HG02610 (cell line): ENCODE measurements around the gene GUCY1A2.
"Not testable (repeated sequence)": the region's sequence is repeated elsewhere in the genome, so short reads cannot be mapped to it uniquely, and the experiment has no call there.

Experiments
- ATAC-seq: cut with Tn5 transposase; IDR thresholded peaks from one replicate; pipeline ENCODE4 v1.9.1; 2021; ENCODE audit warnings: mild to moderate bottlenecking, moderate library complexity; ENCODE audit not compliant: unreplicated experiment

Gene GUCY1A2

DNA sequence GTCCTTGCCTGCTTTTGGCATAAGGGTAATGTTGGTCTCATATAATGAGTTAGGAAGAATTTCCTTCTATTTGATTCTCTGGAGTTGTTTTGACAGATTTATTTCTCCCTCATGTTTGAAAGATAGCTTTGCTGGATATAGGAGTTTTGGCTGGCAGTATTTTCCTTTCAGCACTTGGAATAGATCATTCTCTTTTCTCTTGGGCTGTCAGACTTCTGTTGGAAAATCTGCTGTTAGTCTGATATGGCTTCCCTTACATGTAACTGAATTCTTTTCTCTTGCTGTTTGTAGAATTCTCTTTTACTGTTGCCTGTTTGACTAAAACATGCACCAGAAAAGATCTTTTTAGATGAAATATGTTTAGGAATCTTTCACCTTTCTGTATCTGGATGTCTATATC, 165.5 kb downstream of the GUCY1A2 start:
- no peak for ATAC-seq

DNA sequence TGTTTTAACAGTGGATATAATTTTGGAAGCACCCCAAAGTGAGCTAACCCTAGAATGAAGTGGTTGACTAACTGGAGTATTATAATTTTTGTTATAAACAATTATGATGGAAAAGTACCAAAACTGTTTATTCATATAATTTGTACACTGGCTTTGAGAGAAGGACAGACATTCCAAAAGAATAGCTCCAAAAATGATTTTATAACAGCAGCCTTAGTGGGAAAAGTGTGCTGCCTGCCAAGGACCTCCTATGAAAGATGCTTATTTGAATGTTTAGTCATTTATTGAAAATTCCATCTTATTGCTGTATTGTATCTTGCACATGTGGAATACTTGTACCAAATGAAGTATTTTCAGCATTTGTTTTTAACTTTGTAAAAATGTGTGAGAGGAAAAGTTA, 169.8 kb downstream of the GUCY1A2 start:
- no peak for ATAC-seq

DNA sequence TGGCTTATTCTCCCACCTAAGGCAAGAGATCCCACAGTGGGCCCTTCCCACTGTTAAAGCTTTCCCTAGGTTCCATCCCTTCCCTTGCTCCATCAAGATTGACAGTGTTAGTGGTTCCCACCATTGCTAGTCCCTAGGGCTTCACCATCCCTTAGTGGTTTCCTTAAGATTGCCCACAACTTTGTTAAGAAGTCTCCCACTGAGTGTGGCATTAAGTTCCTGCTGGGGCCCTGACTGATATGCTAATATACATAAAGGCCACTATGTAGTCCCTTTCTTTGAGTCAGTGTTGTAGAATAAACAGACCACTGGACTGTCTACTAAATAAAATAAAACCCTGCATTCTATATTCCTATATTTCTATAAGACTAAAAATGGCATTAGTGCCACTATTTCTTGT, 176.1 kb downstream of the GUCY1A2 start:
- ATAC-seq: no peak

DNA sequence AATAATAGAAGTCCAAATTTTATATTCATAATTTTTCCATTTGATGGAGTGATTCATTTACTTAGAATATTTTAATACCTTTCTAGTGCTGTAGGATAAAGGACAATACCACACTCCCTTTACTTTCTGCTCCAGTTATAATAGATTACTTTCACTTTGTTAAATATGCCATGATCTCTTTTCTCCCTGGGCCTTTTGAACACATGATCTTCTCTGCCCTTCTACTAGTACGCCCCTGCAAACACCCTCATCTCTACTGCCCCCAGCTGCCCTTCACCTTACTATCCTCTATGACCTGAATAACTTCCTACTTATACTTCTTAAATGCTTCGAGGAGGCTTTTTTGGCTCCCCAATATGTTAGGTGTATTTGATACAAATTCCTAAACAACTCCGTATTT, 177.3 kb downstream of the GUCY1A2 start:
- ATAC-seq: no peak

DNA sequence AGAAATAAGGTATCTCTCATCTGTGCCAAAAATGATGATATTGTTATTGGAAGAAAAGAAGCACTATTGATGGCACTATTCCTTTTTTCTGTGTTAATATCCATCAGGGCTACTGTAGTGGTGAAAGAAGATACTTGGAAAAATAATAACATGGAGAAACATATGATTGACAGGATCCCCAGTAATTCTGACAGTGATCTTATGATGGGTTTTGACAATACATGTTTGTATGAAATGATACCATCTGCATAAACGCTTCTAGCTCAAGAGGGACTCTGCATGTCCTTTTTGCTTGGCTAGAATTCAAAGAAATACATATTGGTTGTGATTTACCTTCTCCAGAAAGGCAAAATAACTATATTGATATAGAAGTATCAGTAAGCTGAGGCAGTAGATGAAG, 178.1 kb downstream of the GUCY1A2 start:
- no peak for ATAC-seq

DNA sequence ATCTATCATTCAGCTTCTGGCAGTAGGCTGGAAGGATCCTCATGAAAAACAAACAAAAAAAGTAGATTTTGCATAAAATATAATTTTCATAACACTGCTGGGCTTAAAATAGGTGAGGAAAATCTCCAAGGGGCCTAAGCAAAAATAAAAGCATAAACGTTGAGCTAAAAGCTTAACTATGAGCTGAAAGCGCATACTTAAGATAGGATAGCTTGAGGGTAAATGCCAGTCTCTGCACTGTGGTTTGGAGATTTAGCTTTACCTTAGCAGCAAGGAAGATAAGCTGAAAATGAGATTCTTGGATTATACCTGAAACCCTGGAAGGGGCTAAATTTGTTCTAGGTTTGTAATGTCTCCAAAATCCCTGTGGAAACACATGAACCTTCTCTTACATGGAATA, 183.7 kb downstream of the GUCY1A2 start:
- ATAC-seq: no peak

DNA sequence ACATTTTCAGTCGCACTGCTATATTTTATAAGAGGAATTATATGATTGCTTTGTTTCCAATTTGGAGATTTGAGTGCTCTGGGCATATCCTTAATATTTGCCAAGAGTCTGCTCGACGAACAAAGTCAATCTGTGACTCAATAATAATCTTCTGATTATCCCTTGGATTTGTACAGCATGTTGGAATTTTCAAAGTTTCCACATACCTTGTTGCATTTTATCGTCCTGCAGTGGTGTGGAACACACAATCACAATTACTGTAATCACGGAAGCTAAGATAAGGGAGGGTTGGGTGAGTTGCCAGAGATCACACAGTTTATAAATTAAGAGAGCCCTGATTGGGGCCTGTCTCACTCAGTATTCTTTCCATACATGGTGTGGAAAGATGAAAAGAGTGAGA, 189.3 kb downstream of the GUCY1A2 start:
- no peak for ATAC-seq

DNA sequence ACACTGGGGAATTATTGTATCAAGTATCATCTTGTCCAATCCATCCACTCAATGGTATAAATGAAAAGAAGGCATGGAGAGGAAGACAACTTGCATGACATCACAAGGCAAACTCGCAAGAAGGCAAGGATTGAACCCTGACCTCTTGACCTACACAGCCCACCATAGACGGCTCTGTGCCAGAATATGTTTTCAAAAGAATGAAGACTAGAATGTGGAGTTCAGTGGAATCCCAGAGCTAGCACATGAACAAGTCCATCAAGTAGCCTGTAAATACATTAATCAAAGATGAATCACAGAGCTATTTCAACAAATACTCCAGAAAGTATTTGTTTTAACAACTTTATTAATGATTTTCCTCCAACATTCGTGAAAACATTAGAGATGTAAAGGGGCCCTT, 189.7 kb downstream of the GUCY1A2 start:
- ATAC-seq: no peak

DNA sequence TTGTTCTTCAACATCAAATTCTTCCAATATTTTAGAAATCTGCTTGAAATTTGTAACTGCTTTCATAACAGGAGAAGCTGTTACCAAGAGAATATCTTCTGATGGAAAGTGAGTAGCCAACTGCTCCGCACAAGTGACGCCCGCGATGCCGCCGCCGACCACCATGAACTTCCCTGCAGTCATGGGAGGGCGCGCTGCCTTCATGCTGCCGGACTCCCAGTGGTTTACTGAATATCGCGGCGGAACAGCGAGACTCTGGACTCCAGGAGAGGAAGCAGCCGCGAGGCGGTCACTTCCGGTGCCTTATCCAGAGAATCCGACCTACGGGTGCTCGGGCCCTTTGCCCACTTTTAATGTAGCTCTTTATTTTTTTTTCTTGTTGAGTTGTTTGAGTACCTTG, 190.6 kb downstream of the GUCY1A2 start:
- ATAC-seq: no peak

DNA sequence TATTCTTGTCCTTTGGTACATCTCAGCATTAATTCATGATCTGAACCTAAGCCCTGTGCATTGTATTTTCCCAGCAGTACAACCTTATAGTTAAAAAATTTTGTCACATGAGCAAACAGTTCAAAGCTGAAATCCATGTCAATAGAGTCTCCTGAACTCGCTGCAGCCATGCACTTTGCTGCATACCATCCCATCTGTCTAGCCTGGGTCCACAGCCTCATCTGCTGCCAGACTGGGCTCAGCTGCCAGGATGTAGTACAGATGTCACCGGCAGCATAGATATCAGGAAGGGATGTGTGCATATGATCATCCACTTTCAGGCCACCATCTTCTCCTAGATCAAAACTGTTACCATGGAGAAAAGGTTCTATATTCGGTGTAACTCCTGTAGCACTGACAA, 191.7 kb downstream of the GUCY1A2 start:
- not testable (repeated sequence) for ATAC-seq

DNA sequence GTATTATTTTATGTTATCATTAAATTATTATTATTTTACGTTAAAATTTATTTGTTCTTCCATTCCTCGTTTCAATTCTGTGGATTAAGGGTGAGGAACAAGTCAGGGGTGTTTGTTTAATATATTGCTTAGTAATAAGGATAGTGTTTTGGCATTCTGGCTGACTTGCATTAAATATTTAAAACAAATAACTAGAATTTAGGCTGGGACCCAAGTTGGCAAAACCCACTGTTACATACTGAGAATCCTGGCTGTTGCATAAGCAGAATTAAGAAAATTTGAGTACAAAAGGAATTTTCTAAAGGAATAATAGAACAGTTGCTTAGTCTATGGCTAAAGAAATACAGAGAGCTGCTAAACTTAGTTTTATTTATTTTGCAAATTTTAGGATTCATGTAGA, 196.4 kb downstream of the GUCY1A2 start:
- no peak for ATAC-seq

DNA sequence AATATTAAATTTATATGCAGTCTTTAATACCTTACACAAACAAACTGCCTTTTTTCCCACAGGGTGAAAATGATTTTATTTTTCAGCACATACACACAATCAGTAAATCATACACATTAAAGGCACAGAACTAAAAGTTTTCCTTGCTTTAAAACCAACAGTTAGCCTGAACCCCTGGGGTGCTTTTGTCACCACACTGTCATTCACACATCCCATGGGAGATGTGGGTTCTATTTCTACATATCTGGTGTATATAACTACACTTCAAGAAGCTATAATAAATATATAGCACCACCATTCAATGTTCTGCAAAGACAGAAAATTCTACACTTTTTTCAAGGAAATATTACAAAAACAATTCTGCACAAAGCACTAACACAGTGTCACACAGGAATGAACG, 197.0 kb downstream of the GUCY1A2 start:
- no peak for ATAC-seq

DNA sequence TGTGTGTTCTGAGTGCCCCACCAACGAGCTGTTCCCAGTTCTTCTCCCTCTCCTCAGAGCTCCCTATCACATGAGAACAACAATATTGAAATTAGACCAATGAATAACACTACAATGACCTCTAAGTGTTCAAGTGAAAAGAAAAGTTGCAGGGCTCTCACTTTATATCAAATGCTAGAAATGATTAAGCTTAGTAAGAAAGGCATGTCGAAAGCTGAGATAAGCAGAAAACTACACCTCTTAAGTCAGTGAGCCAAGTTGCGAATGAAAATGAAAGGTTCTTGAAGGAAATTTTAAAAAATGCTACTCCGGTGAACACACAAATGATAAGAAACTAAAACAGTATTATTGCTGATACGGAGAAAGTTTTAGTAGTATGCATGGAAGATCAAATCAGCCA, 199.8 kb downstream of the GUCY1A2 start:
- no peak for ATAC-seq

DNA sequence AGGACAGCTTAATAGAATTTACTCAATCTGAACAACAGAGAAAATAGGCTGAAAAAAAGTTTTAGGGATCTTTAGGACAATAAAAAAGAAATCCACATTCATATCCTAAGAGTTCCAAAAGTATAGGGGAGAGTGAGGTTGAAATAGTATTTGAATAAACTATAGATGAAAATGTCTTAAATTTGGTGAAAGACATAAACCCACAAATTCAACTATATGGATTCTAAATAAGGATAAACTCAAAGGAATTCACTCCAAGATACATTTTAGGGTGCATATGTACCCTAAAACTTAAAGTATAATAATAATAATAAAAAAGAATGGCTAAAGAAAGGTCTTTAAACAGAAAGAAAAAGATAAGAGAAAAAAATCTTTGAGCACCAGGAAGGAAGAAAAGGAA, 203.1 kb downstream of the GUCY1A2 start:
- ATAC-seq: no peak

DNA sequence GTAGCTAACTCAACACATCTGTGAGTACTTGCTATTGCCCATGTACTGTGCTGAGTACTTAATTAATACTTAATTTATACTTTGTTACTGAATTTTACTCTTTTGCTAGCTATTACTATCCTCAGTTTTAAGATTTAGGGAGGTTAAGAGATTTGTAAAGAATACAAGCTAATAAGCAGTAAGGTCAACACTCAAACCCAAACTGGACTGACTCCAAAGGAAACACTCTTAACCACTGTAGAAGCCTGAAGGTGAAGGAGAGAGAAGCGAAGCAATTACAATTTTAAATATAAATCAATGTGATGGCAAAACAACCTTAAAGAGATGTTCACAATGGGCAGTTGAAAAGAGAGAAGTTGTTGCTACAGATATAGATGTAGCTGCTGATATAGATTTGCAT, 204.5 kb downstream of the GUCY1A2 start:
- ATAC-seq: no peak

DNA sequence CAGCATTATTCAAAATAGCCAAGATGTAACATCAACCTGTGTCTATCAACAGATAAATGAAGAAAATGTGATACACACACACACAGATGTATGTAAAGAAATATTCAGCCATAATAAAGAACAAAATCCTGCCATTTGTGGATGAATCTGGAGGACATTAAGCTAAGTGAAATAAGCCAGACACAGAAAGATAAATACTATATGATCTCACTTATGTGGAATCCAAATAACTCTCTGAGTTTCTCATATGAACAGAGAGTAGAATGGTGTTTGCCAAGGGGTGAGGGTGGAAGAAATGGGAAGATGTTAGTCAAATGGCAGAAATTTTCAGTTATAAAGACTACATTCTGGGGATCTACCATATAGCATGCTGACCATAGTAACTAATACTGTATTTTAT, 224.2 kb downstream of the GUCY1A2 start:
- ATAC-seq: no peak

DNA sequence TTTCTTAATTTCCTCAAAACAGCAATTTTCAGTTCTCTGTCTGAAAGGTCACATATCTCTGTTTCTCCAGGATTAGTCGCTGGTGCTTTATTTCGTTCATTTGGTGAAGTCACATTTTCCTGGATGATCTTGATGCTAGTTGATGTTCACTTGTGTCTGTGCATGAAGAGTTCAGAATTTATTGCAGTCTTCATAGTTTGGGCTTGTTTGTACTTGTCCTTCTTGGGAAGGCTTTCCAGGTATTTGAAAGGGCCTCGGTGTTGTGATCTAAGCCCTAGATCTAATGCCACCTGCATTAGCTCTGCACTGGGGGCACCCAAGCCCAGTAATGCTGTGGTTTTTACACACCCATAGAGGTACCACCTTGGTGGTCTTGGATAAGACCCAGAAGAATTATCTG, 228.9 kb downstream of the GUCY1A2 start:
- no peak for ATAC-seq

DNA sequence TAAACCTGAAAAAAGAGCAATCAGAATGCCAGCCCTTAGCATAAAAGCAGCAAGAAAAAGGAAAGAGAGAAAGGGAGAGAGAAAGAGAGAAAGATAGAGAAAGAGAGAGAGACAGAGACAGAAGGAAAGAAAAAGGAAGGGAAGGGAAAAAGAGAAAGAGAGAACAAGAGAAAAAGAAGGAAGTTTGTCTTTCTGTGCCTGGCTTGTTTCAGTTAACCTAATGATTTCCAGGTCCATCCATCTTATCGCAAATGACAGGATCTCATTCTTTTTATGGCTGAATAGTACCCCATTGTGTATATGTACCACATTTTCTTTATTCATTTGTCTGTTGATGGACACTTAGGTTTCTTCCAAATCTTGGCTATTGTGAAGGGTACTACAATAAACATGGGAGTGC, 230.8 kb downstream of the GUCY1A2 start:
- no peak for ATAC-seq

DNA sequence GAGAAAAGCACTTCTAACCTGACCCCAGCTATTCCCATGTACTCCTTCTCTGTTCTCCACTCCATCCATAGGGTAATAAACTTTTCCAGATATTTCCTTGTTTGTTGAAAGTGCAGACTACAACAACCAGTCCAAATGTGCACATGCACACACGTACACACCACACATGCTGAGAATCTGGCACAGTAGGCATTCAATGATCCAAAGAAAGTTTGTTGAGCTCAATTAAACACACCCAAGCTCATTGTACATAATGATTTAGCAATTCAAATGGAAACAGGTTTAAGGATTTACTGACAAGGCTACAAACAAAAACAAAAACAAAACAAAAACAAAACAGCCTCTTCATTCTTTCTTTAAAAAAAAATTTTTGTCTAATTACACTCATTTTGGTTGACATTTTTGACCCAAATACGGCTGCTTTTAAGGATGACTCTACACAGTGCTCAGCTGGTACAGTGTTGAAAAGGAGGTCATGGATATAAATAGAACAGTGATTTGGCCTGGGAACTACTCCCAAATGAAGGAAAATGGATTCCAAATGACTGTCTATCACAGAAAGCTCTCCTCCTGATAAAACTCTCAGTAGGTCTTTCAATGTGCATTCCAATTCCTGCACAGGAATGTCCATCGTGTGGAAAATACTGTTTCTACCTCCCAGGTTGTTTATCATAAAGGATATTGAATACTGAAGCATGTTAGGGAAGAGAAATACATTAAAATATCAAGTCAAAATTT, 232.2 kb downstream of the GUCY1A2 start:
- no peak for ATAC-seq

DNA sequence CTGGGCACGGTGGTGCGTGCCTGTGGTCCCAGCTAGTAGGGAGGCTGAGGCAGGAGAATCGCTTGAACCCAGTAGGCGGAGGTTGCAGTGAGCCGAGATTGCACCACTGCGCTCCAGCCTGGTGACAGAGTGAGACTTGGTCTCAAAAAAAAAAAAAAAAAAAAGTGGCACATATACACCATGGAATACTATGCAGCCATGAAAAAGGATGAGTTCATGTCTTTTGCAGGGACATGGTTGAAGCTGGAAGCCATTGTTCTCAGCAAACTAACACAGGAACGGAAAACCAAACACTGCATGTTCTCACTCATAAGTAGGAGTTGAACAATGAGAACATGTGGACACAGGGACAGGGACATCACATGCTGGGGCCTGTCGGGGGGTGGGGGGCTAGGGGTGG, 241.0 kb downstream of the GUCY1A2 start:
- ATAC-seq: not testable (repeated sequence)

DNA sequence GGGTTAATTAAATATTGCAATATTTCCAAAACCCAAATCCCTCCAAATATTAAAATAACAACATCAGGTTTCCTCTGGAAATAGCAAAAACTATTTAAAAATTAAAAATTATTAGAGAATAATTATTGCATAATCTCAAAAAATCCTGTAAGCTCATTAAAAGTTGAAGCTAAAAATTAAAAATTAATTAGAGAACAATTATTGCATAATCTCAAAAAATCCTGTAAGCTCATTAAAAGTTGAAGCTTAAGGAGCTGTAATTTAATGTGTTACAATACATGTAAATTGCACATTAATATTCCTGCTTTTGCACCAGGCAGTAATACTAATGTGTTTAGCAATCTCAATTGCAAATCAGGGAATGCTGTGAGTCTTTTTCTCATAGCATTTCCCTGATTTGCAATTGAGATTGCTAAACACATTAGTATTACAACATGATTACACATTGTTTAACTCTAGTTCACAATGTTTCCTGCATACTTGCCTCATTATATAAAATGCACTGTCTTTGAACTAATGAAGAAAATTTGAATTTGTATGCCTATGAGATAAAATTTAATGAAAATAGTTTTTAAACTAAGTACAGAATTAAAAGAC, 247.7 kb downstream of the GUCY1A2 start:
- ATAC-seq: no peak

DNA sequence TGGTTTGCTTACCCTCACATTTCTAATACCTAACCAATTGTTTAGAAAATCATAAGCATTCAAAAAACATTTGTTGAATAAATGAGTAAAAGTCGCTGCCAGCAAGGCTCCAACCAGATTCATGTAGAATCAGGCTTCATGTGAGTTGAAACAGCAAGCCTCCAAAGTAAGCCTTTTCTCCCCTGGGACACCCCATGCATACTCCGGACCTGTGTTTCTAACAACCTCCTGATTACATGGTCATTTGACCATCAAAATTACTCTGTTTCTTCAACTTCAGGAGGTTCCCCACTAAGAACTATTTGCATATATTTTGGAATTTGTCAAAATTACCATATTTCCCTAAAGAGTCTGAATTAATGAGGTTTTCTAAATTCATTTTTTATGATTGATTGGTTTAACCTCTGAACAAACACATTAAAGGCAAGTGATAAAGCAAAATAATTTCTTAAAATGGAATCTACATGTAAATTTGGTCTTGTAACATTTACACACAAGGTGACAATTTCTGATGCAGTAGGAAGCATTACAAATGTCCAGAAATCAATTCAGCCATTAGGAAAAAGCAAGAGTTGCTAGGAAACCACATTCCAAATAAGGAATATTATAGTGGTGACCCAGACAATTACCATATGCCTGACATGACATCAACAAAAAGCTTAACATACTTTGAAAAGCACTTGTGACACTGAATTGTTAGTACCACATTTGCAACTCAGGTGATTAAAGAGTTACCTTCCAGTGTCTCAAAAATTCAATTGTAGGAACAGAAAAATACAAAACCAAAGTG, 252.6 kb downstream of the GUCY1A2 start:
- no peak for ATAC-seq
